ENCODE measurements around the gene ANKLE1.
"Not testable (repeated sequence)": the region's sequence is repeated elsewhere in the genome, so short reads cannot be mapped to it uniquely, and the experiment has no call there.

Gene ANKLE1

DNA sequence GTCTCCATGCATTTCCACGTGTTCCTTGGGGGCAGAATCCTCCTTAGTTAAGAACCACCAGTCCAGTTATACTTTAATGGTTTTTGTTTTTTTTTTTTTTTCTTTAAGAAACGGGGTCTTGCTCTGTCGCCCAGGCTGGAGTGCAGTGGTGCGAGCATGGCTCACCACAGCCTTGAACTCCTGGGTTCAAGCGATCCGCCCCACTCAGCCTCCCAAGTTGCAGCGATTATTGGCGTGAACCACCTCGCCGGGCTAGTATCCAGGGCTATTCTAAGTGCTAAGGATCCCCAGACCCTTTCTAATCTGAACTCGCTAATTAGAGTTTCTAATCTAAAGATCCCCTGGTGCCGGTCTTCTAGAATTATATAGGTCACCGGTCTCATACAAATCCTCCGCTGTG lies 11.9 kb downstream of the ANKLE1 start (continued):
- no peak for TF ChIP-seq ZNF565 (CRISPR knock-in tag; conservative IDR thresholded peaks at IDR 0.05; ENCODE audit: low read depth)
- no peak for TF ChIP-seq ZC3H10 (CRISPR knock-in tag; IDR thresholded peaks at IDR 0.05)
- no peak for TF ChIP-seq BACH2 (CRISPR knock-in tag; IDR thresholded peaks at IDR 0.05; ENCODE audit: borderline replicate concordance)

- ATAC-seq, result no peak
- no peak for TF ChIP-seq ZC3H10 (CRISPR knock-in tag; IDR thresholded peaks at IDR 0.05)
- no peak for TF ChIP-seq PPARA (CRISPR knock-in tag; IDR thresholded peaks at IDR 0.05; ENCODE audit: borderline replicate concordance)
- TF ChIP-seq SNAI2 (CRISPR knock-in tag; IDR thresholded peaks at IDR 0.05), result no peak
- no peak for TF ChIP-seq GLIS3 (CRISPR knock-in tag; IDR thresholded peaks at IDR 0.05)
- TF ChIP-seq TCF4 (CRISPR knock-in tag; IDR thresholded peaks at IDR 0.05; ENCODE audit: borderline replicate concordance), result no peak
- TF ChIP-seq CSDC2 (CRISPR knock-in tag; IDR thresholded peaks at IDR 0.05), result no peak
- no peak for TF ChIP-seq ESRRG (CRISPR knock-in tag; IDR thresholded peaks at IDR 0.05)
- no peak for TF ChIP-seq CSRNP3 (CRISPR knock-in tag; IDR thresholded peaks at IDR 0.05)
- no peak for TF ChIP-seq POU6F1 (CRISPR knock-in tag; IDR thresholded peaks at IDR 0.05; ENCODE audit: borderline replicate concordance, low read depth)
- TF ChIP-seq ZFP3 (CRISPR knock-in tag; IDR thresholded peaks at IDR 0.05), result no peak
- TF ChIP-seq ZNF8 (CRISPR knock-in tag; IDR thresholded peaks at IDR 0.05), result no peak
- TF ChIP-seq RARB (CRISPR knock-in tag; IDR thresholded peaks at IDR 0.05), result no peak
- no peak for TF ChIP-seq ARNTL (CRISPR knock-in tag; IDR thresholded peaks at IDR 0.05; ENCODE audit: borderline replicate concordance, low read depth)
- TF ChIP-seq OSR1 (CRISPR knock-in tag; IDR thresholded peaks at IDR 0.05), result no peak
- TF ChIP-seq, protein P1, sequence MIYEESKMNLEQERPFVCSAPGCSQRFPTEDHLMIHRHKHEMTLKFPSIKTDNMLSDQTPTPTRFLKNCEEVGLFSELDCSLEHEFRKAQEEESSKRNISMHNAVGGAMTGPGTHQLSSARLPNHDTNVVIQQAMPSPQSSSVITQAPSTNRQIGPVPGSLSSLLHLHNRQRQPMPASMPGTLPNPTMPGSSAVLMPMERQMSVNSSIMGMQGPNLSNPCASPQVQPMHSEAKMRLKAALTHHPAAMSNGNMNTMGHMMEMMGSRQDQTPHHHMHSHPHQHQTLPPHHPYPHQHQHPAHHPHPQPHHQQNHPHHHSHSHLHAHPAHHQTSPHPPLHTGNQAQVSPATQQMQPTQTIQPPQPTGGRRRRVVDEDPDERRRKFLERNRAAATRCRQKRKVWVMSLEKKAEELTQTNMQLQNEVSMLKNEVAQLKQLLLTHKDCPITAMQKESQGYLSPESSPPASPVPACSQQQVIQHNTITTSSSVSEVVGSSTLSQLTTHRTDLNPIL (CRISPR knock-in tag; IDR thresholded peaks at IDR 0.05; ENCODE audit: low read depth), result no peak
- TF ChIP-seq ZFP30 (CRISPR knock-in tag; IDR thresholded peaks at IDR 0.05), result no peak
- TF ChIP-seq TSHZ2 (CRISPR knock-in tag; IDR thresholded peaks at IDR 0.05), result no peak
Observed at GRCh38 chr19:17294051-17294891, 12.6 kb downstream of the ANKLE1 start.

GRCh38 chr19:17295551-17295950 lies 13.8 kb downstream of the ANKLE1 start:
- ATAC-seq, result not testable (repeated sequence)

- no peak for ATAC-seq
- no peak for TF ChIP-seq ARNTL (CRISPR knock-in tag; IDR thresholded peaks at IDR 0.05; ENCODE audit: borderline replicate concordance, low read depth)
- TF ChIP-seq ISL1 (CRISPR knock-in tag; IDR thresholded peaks at IDR 0.05), result no peak
- TF ChIP-seq, protein P1 (CRISPR knock-in tag; IDR thresholded peaks at IDR 0.05; ENCODE audit: low read depth), result no peak
- no peak for TF ChIP-seq ZFP30 (CRISPR knock-in tag; IDR thresholded peaks at IDR 0.05)
- no peak for TF ChIP-seq BACH2 (CRISPR knock-in tag; IDR thresholded peaks at IDR 0.05; ENCODE audit: borderline replicate concordance)
- TF ChIP-seq ZNF70 (CRISPR knock-in tag; IDR thresholded peaks at IDR 0.05), result no peak
- no peak for TF ChIP-seq ESRRG (CRISPR knock-in tag; IDR thresholded peaks at IDR 0.05)
- TF ChIP-seq RARB (CRISPR knock-in tag; IDR thresholded peaks at IDR 0.05), result no peak
- no peak for TF ChIP-seq ZFP3 (CRISPR knock-in tag; IDR thresholded peaks at IDR 0.05)
- TF ChIP-seq ZC3H10 (CRISPR knock-in tag; IDR thresholded peaks at IDR 0.05), result no peak
- no peak for TF ChIP-seq GLIS3 (CRISPR knock-in tag; IDR thresholded peaks at IDR 0.05)
- no peak for TF ChIP-seq TOX (CRISPR knock-in tag; IDR thresholded peaks at IDR 0.05; ENCODE audit: borderline replicate concordance)
Observed at GRCh38 chr19:17296273-17296672, 14.6 kb downstream of the ANKLE1 start.
